GM13977 (cell line): ENCODE results near the gene SULF2.

Experiments used
- DNase-seq: peaks from one replicate; pipeline ENCODE4 v3.0.0; 2012; ENCODE audit warnings: low spot score
- in situ Hi-C: fragments of 300-500 bp; cut with MboI; formaldehyde crosslinking; loops from one replicate; pipeline ENCODE4 v1.12.0; 2022; ENCODE audit warnings: low sequenced_read_pairs, low pct_unique_long_range_greater_than_20kb, mixed read lengths, inconsistent platforms; ENCODE audit not compliant: unreplicated experiment
- TF ChIP-seq, protein P1 (sequence below): IDR thresholded peaks from 2 replicates; pipeline ENCODE4 v1.5.1; 2012; ENCODE audit warnings: mild to moderate bottlenecking, control low read depth; ENCODE audit not compliant: insufficient read depth; ENCODE audit errors: extremely low read depth, missing control alignments

SULF2 gene

DNA sequence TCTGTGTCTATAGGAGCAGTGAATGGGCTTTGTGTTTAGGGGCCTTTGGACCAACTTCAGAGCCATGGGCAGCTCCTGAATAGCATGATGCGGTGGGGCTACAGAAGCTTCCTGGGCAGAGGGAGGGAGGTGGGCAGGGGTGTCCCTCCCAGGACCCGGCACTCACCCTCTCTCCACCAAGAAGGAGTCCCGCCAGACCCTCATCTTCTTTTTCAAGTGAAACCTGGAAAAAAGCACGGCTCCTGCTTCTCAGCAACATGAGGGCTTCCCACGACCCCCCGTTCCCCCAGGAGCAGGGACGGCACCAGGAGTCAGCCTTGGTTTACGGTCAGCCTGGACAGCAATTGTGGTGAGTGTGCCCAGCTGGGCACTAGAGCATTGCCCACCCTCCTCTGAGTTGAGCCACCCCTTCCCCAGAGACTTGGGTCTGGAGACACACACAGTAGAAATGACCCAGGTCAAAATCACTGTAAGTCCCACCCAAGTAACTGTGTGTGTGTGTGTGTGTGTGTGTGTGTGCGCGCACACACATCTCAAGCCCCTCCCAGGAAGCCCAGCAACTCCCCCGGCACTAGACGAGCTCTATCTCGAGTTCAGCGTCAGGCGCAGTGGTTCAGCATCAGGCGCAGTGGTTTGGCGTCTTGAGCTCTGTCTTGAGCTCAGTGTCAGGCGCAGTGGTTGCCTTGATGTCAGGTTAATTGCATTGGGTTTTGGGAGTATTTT lies 108.2 kb downstream of the SULF2 start:
- TF ChIP-seq, protein P1, sequence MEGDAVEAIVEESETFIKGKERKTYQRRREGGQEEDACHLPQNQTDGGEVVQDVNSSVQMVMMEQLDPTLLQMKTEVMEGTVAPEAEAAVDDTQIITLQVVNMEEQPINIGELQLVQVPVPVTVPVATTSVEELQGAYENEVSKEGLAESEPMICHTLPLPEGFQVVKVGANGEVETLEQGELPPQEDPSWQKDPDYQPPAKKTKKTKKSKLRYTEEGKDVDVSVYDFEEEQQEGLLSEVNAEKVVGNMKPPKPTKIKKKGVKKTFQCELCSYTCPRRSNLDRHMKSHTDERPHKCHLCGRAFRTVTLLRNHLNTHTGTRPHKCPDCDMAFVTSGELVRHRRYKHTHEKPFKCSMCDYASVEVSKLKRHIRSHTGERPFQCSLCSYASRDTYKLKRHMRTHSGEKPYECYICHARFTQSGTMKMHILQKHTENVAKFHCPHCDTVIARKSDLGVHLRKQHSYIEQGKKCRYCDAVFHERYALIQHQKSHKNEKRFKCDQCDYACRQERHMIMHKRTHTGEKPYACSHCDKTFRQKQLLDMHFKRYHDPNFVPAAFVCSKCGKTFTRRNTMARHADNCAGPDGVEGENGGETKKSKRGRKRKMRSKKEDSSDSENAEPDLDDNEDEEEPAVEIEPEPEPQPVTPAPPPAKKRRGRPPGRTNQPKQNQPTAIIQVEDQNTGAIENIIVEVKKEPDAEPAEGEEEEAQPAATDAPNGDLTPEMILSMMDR, result no peak
- in situ Hi-C loops, result no loop called here

DNA sequence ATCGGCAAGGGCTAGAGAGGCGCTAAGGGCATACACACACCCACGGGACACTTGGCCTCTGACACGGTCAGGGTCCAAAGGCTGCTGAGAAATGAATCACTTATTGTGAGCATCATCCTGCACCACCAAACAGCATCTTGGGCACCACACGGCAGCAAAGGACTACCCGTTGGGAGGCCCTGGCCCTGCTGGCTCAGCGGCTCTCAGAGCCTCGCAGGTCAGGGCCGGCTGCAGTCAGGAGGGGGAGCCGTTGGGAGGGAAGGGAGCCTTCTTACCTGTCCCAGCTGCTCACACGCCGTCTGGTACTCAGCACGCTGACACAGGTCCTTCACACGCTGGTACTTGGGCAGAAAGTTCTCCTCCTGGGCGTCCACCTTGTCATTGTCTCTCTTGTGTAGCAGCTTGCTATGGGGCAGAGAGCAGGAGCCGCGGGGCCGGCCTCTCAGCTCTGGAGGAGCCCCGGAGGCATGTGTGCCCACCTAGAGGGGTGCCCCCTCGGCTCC lies 109.0 kb downstream of the SULF2 start:
- in situ Hi-C loops, result no loop called here
- no peak for DNase-seq
- TF ChIP-seq, protein P1, result no peak

More for the DNA sequence above, 108.2 kb downstream of the SULF2 start:
- DNase-seq, result no peak

DNA sequence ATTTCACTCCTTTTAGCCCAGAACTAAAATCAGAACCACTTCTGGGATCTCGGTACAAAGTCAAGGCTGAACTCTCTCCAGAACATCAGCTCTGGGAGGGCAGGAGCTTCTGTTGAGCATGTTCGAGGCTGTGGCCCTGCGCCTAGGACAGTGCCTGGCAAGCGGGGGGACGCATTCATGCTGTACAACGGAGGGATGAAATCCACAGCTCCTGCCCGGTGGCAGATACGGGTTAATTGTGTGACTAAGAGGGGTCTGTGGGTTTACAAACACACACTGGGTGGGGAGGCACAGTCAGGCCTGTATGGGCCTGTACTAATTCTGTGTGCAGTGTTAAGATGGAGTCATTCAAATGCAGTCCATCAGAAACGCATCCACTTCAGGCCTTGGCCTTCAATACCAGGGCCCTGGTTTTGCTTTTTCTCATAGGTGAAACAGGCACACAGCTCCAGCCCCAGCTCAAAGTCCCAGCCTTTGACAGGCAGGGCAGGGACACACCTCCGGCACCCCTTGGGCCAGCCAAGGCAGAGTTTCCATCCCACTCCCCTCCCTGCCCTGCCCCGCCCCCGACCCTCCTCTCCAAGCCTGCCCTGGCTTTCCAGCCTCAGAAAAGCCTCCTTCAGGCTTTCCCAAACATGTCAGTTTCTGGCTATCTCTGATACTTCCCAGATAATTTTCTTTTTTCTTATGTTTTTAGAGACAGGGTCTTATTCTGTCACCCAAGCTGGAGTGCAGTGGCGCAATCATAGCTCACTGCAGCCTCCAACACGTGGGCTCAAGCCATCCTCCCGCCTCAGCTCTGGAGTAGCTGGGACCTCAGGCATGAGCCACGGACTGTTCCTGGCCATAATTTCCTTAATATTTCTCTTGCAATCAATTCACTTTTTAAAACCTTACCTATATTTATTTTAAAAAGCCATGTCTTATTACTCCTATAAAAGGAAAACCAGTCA lies 109.8 kb downstream of the SULF2 start:
- in situ Hi-C loops, result no loop called here
- TF ChIP-seq, protein P1, result no peak

DNA sequence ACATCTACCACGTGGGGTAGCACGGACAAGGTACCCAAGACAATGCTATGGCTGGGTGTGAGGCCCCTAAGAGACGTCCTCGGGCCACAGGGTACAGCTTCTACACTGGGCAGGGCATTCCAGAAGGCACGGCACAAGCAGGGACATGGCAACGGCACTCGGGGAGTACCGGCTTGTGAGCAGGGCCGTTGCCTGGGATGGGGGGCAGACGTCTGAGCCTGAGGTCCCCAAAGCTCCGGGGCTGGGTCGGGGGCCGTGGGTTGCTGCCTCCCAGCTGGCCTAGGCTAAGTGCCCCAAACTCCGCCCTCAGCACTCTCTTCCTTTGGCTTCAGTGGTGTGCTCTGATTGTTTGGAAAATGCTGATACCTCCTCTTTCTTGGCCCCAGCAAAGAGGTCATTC lies 110.6 kb downstream of the SULF2 start:
- no peak for DNase-seq
- in situ Hi-C loops, result no loop called here
- TF ChIP-seq, protein P1, result no peak

More for the DNA sequence above, 109.8 kb downstream of the SULF2 start:
- DNase-seq, result no peak

DNA sequence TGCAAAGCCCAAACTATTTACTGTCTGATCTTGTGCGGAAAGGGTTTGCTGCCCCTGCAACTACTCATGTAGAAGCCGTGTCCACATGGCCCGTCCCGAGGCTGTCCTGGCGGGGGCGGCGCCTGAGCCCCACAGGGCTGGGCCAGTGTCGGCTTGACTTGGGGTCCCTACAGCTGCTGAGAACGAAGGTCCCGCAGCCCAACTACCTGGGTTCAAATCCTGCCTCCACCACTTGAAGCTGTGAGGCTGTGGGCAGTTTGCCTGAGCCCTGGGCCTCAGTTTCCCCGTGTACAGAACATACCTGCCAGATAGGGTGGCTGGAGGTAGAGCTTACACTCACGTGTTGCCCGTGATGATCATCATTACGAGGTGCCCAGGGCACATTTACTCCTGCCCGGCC lies 111.1 kb downstream of the SULF2 start:
- in situ Hi-C loops, result no loop called here
- TF ChIP-seq, protein P1, result no peak
- DNase-seq, result no peak

DNA sequence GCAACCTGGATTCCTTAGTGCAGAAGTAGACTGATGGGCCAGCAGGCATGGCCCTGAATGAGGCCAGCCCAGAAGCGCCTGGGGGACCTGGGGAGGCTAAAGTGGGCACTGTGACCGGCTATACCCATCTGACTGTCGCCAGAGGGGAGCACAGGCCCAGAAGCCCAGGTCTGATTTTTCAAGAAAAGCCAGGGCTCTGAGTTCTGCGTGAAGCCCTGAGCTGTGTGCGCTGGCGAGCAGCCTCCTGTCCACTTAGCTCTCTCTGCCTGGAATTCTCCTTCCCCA lies 111.7 kb downstream of the SULF2 start:
- TF ChIP-seq, protein P1, result no peak
- in situ Hi-C loops, result no loop called here
- no peak for DNase-seq
